AG09309 (cell line): ENCODE measurements around the gene TNS1.
"Not testable (repeated sequence)": the region's sequence is repeated elsewhere in the genome, so short reads cannot be mapped to it uniquely, and the experiment has no call there.

ENCODE experiments used
- DNase-seq: peaks from one replicate; pipeline ENCODE4 v3.0.0-alpha.2; 2010; ENCODE audit warnings: low read depth
- H3K4me3 ChIP-seq: 2 replicates; pipeline ENCODE4 v1.5.1; 2011; ENCODE audit warnings: mild to moderate bottlenecking, low read depth, low read length, moderate library complexity; ENCODE audit not compliant: control insufficient read depth
- TF ChIP-seq, protein P1 (sequence below): IDR thresholded peaks from 2 replicates; pipeline ENCODE4 v1.5.1; 2011; ENCODE audit warnings: mild to moderate bottlenecking, low read depth, low read length, inconsistent platforms; ENCODE audit not compliant: insufficient read depth, control insufficient read depth; ENCODE audit errors: missing control alignments

TNS1 gene

GRCh38 chr2:217813828-217814227 lies 189.0 kb downstream of the TNS1 start:
- DNase-seq: no peak
- no peak overlapping the region for H3K4me3 ChIP-seq
- TF ChIP-seq, protein P1, sequence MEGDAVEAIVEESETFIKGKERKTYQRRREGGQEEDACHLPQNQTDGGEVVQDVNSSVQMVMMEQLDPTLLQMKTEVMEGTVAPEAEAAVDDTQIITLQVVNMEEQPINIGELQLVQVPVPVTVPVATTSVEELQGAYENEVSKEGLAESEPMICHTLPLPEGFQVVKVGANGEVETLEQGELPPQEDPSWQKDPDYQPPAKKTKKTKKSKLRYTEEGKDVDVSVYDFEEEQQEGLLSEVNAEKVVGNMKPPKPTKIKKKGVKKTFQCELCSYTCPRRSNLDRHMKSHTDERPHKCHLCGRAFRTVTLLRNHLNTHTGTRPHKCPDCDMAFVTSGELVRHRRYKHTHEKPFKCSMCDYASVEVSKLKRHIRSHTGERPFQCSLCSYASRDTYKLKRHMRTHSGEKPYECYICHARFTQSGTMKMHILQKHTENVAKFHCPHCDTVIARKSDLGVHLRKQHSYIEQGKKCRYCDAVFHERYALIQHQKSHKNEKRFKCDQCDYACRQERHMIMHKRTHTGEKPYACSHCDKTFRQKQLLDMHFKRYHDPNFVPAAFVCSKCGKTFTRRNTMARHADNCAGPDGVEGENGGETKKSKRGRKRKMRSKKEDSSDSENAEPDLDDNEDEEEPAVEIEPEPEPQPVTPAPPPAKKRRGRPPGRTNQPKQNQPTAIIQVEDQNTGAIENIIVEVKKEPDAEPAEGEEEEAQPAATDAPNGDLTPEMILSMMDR: no peak

DNA sequence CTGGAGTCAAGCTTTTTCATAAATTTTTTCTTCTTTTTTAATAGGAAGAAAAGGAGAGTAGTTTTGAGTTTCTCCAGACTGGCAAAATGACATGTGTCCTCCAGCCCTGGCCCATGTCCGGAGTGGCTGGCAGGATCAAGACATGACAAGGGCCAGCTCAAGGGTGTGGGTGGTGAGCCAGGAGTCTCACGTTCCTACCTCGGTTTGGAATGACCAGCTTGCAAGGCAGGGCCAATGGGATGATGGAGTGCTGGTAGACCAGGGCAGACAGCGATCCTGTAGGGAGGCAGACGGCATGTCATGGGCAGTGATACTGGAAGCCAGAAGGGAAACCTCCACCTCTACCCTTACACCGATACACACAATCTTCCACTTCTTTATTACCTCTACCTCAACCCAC lies 190.6 kb downstream of the TNS1 start:
- H3K4me3 ChIP-seq: no peak overlapping the region
- TF ChIP-seq, protein P1: no peak
- no peak for DNase-seq

DNA sequence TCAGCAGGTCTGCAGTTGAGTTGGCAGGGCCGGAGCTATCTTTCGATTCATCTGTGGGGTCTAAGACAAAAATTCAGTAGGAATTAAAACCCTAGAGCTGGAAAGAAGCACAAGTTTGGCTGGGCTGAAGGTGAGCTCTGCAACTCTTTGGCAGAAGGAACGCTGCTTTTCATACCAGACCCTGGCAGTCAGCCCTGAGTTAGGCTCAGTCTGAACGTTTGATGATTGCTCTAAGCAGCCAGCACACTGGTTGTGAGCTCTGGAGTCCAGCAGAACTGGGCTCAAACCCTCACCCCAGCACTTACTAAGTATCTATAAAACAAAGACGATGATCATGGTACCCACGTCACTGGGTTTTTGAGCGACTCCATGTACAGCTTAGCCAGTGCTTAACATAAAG lies 192.5 kb downstream of the TNS1 start:
- DNase-seq: no peak
- TF ChIP-seq, protein P1: no peak
- H3K4me3 ChIP-seq: no peak overlapping the region

DNA sequence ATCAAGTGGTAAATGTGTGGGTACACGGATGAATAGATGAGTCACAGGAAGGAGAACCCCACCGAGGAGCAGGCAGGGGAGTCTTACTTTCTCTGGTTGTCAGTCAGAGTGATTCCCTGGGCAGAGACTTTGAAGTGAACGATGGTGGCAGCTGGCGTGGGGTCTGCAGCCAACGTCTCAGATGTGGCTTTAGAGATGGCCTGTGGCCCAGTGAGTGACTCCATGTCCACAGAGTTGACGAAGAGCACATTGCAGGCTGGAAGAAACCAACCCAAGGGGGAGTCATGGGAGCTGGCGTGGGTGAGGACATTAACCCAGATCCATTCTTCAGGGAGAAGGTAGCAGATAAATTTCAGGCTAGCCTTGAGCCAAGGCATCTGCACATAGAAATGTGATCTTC lies 193.1 kb downstream of the TNS1 start:
- no peak for DNase-seq
- no peak overlapping the region for H3K4me3 ChIP-seq
- TF ChIP-seq, protein P1: no peak

GRCh38 chr2:217808967-217809366 lies 193.8 kb downstream of the TNS1 start:
- not testable (repeated sequence) for DNase-seq, H3K4me3 ChIP-seq

- DNase-seq: no peak
- no peak overlapping the region for H3K4me3 ChIP-seq
- TF ChIP-seq, protein P1: no peak
Measured at GRCh38 chr2:217808326-217808725, 194.5 kb downstream of the TNS1 start.

DNA sequence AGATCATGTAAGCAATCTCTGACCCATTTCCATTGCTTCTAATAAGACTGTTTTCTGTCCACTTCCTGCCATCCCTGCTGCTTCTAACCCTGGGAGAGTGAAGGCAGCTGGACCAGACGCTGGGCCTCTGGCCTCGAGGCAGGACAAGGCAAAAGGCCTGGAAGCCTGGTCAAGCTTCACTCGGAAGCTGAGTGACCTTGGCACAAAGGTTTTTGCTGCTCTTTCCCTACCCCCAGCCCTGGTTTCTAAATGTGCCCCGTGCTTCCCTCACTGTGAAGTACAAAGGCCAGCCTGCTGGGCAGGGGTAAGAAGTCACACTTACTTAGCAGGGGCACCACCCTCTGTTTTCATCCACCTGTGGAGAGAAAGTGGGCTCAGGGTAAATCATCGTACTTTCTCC lies 195.0 kb downstream of the TNS1 start:
- no peak for DNase-seq
- no peak overlapping the region for H3K4me3 ChIP-seq
- TF ChIP-seq, protein P1: no peak
